ENCODE results near the gene LRRFIP1.

DNA sequence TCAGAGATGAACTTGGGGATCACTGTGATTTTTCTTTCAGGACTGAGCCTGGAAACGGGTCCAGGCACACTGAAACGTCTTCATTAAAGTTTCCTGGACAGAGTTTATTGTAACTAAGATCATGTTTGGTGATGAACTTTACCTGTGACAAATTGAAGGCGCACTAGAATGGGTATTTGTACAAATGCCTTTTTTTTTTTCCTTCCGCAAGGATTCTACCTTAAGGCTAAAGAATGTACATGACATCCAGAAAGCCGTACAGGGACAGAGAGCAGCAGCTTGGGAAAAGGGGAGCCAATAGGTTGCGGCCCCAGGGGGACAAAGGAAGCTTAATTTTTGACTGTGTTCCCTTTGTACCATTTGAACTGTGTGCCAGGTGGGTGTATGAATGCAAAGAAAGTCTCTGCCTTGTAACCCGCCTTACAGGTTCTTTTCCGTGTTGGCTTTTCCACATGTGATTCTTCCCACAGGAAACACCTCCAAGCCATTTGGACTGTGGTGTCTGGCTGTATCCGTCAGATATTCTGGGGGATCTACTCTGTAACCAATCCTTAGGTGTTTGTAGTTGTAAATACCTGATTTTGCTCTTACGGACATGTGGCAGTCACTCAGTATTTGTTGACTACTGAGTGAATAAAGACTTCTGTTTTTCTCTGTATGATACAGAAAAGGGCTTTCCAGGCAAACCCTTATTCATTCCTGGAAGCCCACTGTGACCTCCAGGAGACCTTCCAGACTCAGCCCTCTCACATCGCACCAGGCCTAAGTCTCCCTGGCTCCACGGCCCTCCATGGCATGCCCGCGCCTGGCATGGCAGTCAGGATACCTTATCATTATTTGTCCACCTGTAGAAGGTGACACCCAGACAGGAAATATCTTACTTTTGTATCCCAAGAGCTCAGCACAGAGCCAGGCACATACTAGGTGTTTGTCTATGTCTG is 1.1 kb downstream of the LRRFIP1 start:
- TF ChIP-seq, protein P1, sequence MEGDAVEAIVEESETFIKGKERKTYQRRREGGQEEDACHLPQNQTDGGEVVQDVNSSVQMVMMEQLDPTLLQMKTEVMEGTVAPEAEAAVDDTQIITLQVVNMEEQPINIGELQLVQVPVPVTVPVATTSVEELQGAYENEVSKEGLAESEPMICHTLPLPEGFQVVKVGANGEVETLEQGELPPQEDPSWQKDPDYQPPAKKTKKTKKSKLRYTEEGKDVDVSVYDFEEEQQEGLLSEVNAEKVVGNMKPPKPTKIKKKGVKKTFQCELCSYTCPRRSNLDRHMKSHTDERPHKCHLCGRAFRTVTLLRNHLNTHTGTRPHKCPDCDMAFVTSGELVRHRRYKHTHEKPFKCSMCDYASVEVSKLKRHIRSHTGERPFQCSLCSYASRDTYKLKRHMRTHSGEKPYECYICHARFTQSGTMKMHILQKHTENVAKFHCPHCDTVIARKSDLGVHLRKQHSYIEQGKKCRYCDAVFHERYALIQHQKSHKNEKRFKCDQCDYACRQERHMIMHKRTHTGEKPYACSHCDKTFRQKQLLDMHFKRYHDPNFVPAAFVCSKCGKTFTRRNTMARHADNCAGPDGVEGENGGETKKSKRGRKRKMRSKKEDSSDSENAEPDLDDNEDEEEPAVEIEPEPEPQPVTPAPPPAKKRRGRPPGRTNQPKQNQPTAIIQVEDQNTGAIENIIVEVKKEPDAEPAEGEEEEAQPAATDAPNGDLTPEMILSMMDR (IDR thresholded peaks at IDR 0.05) = no peak
- TF ChIP-seq POLR2AphosphoS5 (IDR thresholded peaks at IDR 0.05) = no peak
- no peak for TF ChIP-seq POLR2A (IDR thresholded peaks at IDR 0.05; ENCODE audit: low read depth)

Measured in esophagus muscularis mucosa (tissue), 3 donors.